ENCODE data around the gene SOX8.

The SOX8 gene

GRCh38 chr16:1027501-1027815 lies 45.9 kb downstream of the SOX8 start:
- no peak for DNase-seq

GRCh38 chr16:1028056-1028455 lies 46.5 kb downstream of the SOX8 start:
- no peak for DNase-seq

GRCh38 chr16:1028524-1029258 lies 47.1 kb downstream of the SOX8 start:
- DNase-seq = no peak

- DNase-seq = no peak
Observed at GRCh38 chr16:1029259-1029545, 47.6 kb downstream of the SOX8 start.

- DNase-seq = no peak
Observed at GRCh38 chr16:1030473-1030901, 48.9 kb downstream of the SOX8 start.

- DNase-seq = no peak
Observed at GRCh38 chr16:1031666-1032065, 50.1 kb downstream of the SOX8 start.

GRCh38 chr16:1032607-1033006 lies 51.0 kb downstream of the SOX8 start:
- no peak for DNase-seq

- DNase-seq = no peak
Observed at GRCh38 chr16:1033128-1033679, 51.6 kb downstream of the SOX8 start.

- DNase-seq = no peak
Observed at GRCh38 chr16:1034230-1035065, 52.9 kb downstream of the SOX8 start.

GRCh38 chr16:1035066-1035415 lies 53.5 kb downstream of the SOX8 start:
- DNase-seq = no peak

- DNase-seq = no peak
Observed at GRCh38 chr16:1036166-1036565, 54.6 kb downstream of the SOX8 start.

Measured in stimulated activated CD4-positive, alpha-beta T cell treated with anti-CD3 and anti-CD28 coated beads, Interleukin-4, amount 100 ng/mL, for 24 hours (primary cell).